Epithelial cell of esophagus (primary cell): ENCODE measurements around the gene OSCP1.

Experiments used
- DNase-seq: peaks from one replicate; pipeline ENCODE4 v3.0.0; 2010; ENCODE audit warnings: low read depth
- H3K4me3 ChIP-seq: 2 replicates; pipeline ENCODE4 v1.5.1; 2011; ENCODE audit warnings: mild to moderate bottlenecking, low read length, control low read depth
- TF ChIP-seq, protein P1 (sequence below): IDR thresholded peaks from 2 replicates; pipeline ENCODE4 v1.5.1; 2011; ENCODE audit warnings: low read depth, mild to moderate bottlenecking, low read length, control low read depth, inconsistent platforms; ENCODE audit not compliant: insufficient read depth; ENCODE audit errors: missing control alignments

OSCP1 gene

DNA sequence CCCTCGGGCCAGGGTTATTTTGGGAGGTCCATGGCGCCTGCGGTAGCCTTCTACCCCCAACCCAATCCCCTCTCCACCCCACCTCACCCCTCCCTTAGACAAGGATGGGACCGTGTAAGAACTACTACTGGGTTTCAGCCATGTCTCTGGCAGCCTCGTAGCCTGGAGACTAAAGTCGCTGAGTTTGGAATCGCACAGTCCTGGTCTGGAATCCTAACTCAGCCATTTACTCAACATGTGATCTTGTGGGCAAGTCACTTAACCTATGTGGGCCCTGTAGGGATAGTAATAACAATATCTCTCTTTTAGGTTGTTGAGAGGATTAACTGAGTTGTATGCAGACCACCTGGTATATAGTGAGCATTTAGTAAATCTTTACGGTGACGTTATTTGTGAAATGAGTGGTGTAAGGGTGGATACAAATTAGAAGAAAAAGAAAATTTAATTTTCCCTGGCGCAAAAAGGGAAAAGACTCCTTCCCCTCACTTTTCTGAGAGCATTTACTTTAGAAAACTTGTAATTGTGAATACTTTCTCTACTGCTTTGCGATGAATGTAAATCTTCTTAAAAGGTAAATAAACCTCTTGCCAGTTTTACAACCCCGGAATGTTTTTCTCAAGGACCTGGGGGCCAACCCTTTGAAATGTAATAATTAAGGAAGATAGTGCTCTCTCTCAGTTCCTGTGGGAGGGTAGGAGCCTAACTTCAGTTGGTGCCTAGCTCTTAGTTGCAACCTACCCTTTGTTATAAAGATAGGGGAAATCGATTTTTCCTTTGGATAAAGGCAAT is 14.5 kb upstream of the OSCP1 start:
- TF ChIP-seq, protein P1, sequence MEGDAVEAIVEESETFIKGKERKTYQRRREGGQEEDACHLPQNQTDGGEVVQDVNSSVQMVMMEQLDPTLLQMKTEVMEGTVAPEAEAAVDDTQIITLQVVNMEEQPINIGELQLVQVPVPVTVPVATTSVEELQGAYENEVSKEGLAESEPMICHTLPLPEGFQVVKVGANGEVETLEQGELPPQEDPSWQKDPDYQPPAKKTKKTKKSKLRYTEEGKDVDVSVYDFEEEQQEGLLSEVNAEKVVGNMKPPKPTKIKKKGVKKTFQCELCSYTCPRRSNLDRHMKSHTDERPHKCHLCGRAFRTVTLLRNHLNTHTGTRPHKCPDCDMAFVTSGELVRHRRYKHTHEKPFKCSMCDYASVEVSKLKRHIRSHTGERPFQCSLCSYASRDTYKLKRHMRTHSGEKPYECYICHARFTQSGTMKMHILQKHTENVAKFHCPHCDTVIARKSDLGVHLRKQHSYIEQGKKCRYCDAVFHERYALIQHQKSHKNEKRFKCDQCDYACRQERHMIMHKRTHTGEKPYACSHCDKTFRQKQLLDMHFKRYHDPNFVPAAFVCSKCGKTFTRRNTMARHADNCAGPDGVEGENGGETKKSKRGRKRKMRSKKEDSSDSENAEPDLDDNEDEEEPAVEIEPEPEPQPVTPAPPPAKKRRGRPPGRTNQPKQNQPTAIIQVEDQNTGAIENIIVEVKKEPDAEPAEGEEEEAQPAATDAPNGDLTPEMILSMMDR: no peak
- no peak for DNase-seq
- peak overlapping the region; percentile 97 for H3K4me3 ChIP-seq

DNA sequence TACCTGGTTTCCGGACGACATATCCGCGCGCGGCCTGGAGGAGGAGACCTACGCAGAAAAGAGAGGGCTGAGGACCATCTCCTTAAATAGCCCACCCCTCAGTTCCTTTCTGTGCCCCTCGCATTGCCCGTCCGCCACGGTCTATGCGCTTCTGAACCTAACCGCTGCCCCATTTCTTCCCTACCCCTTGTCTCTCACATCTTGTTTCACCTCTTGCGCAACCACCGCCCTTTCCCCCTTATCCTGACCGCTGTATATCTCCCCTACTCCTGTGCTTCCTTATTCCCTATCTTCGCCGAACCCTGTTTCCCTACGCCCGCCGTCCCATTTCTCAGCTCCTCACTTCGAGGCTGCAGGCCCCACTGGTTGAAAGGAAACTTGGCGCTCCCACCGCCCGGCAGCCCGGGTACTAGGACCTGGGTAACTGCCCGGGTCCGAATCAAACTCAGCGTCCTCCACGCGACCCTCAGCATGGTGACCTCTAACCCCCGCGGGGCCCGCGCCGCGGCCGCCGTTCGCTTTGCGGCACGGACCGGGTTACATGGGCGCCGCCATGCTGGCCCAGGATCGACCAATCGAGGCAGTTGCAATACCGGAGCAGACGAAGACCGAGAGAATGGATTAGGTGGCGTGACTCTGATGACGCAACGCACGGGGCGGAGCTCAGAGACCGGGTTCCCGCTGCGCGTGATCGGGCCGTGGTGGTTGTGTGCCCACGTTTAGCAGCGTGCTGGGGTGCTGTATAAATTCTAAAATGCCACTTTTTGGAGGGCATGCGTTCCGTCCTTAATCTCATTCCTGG is 13.8 kb upstream of the OSCP1 start, which contains the start of gene MRPS15:
Gene MRPS15, minus strand, starts transcription at position 582 of the 802 bp plus-strand sequence. Its CDS starts 109 bp downstream, at position 473.
- H3K4me3 ChIP-seq: peak within 1 kb of the TSS; percentile 97
- TF ChIP-seq, protein P1: no peak
- peak; percentile 95 for DNase-seq

DNA sequence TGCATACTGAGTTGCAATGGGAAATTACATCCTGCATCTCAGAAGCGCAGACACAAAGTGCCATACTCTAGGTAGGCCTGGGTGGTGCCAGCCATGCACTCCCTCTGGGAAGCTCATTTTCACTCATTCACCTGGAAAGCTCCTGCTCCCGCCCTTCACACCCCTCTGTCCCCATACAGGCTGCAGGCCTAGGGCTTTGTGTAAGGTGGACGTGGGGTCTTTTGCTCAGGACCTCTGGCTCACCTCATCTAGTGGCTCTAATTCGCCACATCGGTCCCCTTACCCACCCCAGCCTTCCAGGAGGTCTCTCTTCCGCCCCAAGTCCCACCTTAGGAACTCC is 13.2 kb upstream of the OSCP1 start:
- TF ChIP-seq, protein P1: no peak
- peak overlapping the region; percentile 97 for H3K4me3 ChIP-seq
- no peak for DNase-seq

DNA sequence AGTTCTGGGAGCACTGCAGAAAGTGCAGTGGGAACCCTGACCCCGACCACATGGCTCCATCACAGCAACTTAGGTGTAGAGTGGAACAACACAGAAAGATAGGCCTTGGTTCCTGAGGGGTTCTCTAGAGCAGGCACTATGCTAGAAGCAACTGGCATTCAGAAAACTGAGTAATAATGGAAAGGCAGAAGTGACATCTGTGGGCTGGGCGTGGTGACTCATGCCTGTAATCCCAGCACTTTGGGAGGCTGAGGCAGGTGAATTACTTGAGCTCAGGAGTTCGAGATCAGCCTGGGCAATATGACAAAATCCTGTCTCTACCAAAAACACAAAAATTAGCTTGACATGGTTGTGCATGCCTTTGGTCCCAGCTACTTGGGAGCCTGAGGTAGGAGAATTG is 8.7 kb upstream of the OSCP1 start:
- TF ChIP-seq, protein P1: no peak
- peak; percentile 46 for DNase-seq
- no peak overlapping the region for H3K4me3 ChIP-seq

DNA sequence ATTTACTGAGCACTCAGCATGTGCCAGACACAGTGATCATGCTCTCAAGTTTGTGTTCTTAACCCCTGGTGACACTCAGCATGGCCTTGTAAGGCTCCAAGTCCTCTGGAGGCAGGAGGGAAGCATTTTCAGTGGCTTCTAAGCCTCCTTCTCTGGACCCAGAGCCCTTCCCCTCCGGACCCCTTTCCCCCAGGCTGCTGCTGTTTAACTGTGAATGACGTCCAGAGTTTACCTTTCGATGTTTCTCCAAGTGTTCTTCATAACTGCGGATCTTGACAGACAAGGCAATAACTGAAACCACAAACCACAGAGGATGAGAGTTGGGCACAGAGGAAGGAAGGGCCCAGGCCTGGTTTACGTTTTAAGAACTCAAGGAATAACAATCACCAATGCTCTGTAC is 7.4 kb upstream of the OSCP1 start:
- no peak for DNase-seq
- TF ChIP-seq, protein P1: no peak
- no peak overlapping the region for H3K4me3 ChIP-seq

DNA sequence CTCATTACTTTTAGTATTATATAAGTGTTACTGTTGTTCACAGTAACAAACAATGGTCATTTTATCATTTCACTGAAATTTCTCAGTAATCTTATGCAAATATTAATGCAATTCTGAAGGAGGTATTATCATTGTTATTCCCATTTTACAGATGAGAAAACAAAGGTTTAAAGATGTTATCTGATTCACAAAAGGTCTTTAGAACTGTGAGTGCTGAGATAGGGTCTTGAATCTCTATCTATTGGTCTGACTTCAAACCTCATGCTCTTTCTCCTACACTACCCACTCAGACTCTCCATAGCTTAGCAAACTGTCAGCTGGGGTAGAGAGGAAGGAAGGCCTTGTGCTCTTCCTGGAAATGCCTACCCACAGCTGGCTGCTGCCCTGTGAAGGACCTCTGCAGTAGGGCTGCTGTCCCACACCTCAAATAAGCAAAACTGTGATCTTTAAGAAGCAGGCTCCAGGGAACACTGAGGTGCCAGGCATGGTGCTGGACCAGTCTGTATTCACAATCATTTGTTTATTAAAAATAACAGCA is 6.2 kb upstream of the OSCP1 start:
- no peak for DNase-seq
- H3K4me3 ChIP-seq: no peak overlapping the region
- TF ChIP-seq, protein P1: no peak
